ENCODE data around the gene MBOAT7. TPM values are rescaled to one million over a fixed set of nuclear protein-coding genes. Genes with fewer than 3 reads are reported as not detected.

The MBOAT7 gene
- total RNA-seq, 1 experiment from 2014 or later = 109 TPM

DNA sequence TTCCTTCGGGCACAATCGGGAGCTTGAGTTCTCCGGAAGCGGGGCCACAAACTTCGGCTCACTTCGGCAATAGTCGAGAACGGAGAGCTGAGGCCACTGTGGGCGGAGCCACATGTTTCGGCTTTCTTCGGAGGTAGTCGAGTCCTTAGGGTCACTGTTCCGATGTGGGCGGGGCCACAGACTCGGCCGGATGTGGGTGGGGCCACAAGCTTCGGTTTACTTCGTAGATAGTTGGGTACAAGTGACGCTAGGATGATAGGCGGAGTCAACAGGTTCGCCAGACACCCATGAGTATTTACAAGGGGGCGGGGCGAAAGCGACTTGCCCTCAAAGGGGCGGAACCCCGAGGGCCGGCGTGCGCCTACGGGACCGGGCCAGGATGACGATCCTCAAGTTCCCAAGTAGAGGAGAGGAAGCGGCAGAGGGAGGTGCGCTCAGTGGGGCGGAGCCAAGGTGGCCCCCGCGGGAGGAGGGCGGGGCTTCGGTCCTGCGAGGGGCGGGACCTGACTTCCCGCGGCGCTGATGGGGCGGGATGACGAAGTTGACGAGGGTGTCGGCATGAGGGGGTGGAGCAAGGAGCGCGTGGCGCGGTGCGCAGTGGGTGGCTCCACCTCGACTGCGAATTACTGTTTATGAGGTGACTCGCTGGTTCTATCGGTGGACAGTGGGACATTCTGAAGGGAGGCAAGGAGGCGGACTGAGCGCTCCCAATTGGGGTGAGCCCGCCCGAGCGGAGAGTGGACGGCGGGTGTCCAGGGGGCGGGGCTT, 539 bp upstream of the MBOAT7 start (continued):
- TF ChIP-seq CREM (CRISPR knock-in tag; IDR thresholded peaks at IDR 0.05) (no peak; the same call in 1 of the 2 replicates), SOX15 (CRISPR knock-in tag; IDR thresholded peaks at IDR 0.05) (no peak), OVOL2 (CRISPR knock-in tag; IDR thresholded peaks at IDR 0.05; ENCODE audit: borderline replicate concordance) (no peak), SP1 (CRISPR knock-in tag; conservative IDR thresholded peaks at IDR 0.05) (peak; percentile 86), MYBL2 (CRISPR knock-in tag; IDR thresholded peaks at IDR 0.05) (peak; percentile 14; the same call in 1 of the 2 replicates), ESRRA (CRISPR knock-in tag; IDR thresholded peaks at IDR 0.05; ENCODE audit: borderline replicate concordance) (no peak), ZNF671 (CRISPR knock-in tag; IDR thresholded peaks at IDR 0.05) (no peak), ZNF396 (CRISPR knock-in tag; IDR thresholded peaks at IDR 0.05; ENCODE audit: borderline replicate concordance) (no peak), ZNF423 (CRISPR knock-in tag; IDR thresholded peaks at IDR 0.05) (no peak), NFYB (CRISPR knock-in tag; conservative IDR thresholded peaks at IDR 0.05; ENCODE audit: low read depth) (no peak), RORB (CRISPR knock-in tag; IDR thresholded peaks at IDR 0.05) (no peak), ZBTB21 (CRISPR knock-in tag; IDR thresholded peaks at IDR 0.05; ENCODE audit: borderline replicate concordance) (peak; percentile 71; the same call in 1 of the 2 replicates)
- TF ChIP-seq, protein P1, sequence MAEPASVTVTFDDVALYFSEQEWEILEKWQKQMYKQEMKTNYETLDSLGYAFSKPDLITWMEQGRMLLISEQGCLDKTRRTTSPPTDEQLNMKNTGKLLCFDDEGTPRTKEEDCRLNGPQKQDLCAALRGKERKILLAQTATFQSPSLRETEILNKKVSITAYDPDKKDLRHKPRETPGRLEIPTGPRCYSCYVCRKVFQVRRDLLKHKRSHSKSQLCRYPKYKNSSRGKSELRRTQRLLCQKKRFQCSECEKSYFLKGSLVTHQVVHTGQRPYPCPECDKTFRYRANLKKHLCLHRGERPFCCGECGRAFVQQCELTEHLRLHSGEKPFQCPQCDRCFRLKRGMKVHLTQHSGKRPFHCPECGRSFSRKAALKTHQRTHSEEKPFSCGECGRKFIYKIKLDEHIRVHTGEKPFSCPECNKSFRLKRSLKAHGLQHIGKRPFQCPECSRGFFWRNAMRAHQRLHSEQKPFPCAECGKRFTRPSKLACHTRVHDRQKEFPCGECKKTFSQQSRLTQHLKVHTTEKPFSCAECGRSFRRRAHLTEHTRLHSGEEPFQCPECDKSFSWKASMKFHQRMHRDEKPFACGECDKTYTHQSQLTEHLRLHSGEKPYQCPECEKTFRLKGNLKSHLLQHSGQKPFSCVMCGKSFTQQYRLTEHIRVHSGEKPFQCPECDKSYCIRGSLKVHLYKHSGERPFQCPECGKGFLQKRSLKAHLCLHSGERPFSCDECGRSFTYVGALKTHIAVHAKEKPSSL (CRISPR knock-in tag; conservative IDR thresholded peaks at IDR 0.05) = no peak
- TF ChIP-seq, protein P2, sequence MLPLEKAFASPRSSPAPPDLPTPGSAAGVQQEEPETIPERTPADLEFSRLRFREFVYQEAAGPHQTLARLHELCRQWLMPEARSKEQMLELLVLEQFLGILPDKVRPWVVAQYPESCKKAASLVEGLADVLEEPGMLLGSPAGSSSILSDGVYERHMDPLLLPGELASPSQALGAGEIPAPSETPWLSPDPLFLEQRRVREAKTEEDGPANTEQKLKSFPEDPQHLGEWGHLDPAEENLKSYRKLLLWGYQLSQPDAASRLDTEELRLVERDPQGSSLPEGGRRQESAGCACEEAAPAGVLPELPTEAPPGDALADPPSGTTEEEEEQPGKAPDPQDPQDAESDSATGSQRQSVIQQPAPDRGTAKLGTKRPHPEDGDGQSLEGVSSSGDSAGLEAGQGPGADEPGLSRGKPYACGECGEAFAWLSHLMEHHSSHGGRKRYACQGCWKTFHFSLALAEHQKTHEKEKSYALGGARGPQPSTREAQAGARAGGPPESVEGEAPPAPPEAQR (CRISPR knock-in tag; IDR thresholded peaks at IDR 0.05) = no peak
- TF ChIP-seq, protein P3, sequence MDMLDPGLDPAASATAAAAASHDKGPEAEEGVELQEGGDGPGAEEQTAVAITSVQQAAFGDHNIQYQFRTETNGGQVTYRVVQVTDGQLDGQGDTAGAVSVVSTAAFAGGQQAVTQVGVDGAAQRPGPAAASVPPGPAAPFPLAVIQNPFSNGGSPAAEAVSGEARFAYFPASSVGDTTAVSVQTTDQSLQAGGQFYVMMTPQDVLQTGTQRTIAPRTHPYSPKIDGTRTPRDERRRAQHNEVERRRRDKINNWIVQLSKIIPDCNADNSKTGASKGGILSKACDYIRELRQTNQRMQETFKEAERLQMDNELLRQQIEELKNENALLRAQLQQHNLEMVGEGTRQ (CRISPR knock-in tag; IDR thresholded peaks at IDR 0.05) = no peak
- TF ChIP-seq, protein P4, sequence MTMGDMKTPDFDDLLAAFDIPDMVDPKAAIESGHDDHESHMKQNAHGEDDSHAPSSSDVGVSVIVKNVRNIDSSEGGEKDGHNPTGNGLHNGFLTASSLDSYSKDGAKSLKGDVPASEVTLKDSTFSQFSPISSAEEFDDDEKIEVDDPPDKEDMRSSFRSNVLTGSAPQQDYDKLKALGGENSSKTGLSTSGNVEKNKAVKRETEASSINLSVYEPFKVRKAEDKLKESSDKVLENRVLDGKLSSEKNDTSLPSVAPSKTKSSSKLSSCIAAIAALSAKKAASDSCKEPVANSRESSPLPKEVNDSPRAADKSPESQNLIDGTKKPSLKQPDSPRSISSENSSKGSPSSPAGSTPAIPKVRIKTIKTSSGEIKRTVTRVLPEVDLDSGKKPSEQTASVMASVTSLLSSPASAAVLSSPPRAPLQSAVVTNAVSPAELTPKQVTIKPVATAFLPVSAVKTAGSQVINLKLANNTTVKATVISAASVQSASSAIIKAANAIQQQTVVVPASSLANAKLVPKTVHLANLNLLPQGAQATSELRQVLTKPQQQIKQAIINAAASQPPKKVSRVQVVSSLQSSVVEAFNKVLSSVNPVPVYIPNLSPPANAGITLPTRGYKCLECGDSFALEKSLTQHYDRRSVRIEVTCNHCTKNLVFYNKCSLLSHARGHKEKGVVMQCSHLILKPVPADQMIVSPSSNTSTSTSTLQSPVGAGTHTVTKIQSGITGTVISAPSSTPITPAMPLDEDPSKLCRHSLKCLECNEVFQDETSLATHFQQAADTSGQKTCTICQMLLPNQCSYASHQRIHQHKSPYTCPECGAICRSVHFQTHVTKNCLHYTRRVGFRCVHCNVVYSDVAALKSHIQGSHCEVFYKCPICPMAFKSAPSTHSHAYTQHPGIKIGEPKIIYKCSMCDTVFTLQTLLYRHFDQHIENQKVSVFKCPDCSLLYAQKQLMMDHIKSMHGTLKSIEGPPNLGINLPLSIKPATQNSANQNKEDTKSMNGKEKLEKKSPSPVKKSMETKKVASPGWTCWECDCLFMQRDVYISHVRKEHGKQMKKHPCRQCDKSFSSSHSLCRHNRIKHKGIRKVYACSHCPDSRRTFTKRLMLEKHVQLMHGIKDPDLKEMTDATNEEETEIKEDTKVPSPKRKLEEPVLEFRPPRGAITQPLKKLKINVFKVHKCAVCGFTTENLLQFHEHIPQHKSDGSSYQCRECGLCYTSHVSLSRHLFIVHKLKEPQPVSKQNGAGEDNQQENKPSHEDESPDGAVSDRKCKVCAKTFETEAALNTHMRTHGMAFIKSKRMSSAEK (CRISPR knock-in tag; IDR thresholded peaks at IDR 0.05; ENCODE audit: borderline replicate concordance) = no peak
- TF ChIP-seq, protein P5, sequence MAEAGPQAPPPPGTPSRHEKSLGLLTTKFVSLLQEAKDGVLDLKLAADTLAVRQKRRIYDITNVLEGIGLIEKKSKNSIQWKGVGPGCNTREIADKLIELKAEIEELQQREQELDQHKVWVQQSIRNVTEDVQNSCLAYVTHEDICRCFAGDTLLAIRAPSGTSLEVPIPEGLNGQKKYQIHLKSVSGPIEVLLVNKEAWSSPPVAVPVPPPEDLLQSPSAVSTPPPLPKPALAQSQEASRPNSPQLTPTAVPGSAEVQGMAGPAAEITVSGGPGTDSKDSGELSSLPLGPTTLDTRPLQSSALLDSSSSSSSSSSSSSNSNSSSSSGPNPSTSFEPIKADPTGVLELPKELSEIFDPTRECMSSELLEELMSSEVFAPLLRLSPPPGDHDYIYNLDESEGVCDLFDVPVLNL (CRISPR knock-in tag; IDR thresholded peaks at IDR 0.05; ENCODE audit: borderline replicate concordance, low read depth) = no peak
- TF ChIP-seq, protein P6, sequence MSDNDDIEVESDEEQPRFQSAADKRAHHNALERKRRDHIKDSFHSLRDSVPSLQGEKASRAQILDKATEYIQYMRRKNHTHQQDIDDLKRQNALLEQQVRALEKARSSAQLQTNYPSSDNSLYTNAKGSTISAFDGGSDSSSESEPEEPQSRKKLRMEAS (CRISPR knock-in tag; IDR thresholded peaks at IDR 0.05) = peak; percentile 92
- TF ChIP-seq, protein P7, sequence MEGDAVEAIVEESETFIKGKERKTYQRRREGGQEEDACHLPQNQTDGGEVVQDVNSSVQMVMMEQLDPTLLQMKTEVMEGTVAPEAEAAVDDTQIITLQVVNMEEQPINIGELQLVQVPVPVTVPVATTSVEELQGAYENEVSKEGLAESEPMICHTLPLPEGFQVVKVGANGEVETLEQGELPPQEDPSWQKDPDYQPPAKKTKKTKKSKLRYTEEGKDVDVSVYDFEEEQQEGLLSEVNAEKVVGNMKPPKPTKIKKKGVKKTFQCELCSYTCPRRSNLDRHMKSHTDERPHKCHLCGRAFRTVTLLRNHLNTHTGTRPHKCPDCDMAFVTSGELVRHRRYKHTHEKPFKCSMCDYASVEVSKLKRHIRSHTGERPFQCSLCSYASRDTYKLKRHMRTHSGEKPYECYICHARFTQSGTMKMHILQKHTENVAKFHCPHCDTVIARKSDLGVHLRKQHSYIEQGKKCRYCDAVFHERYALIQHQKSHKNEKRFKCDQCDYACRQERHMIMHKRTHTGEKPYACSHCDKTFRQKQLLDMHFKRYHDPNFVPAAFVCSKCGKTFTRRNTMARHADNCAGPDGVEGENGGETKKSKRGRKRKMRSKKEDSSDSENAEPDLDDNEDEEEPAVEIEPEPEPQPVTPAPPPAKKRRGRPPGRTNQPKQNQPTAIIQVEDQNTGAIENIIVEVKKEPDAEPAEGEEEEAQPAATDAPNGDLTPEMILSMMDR (IDR thresholded peaks at IDR 0.05) = no peak
- TF ChIP-seq, protein P8, sequence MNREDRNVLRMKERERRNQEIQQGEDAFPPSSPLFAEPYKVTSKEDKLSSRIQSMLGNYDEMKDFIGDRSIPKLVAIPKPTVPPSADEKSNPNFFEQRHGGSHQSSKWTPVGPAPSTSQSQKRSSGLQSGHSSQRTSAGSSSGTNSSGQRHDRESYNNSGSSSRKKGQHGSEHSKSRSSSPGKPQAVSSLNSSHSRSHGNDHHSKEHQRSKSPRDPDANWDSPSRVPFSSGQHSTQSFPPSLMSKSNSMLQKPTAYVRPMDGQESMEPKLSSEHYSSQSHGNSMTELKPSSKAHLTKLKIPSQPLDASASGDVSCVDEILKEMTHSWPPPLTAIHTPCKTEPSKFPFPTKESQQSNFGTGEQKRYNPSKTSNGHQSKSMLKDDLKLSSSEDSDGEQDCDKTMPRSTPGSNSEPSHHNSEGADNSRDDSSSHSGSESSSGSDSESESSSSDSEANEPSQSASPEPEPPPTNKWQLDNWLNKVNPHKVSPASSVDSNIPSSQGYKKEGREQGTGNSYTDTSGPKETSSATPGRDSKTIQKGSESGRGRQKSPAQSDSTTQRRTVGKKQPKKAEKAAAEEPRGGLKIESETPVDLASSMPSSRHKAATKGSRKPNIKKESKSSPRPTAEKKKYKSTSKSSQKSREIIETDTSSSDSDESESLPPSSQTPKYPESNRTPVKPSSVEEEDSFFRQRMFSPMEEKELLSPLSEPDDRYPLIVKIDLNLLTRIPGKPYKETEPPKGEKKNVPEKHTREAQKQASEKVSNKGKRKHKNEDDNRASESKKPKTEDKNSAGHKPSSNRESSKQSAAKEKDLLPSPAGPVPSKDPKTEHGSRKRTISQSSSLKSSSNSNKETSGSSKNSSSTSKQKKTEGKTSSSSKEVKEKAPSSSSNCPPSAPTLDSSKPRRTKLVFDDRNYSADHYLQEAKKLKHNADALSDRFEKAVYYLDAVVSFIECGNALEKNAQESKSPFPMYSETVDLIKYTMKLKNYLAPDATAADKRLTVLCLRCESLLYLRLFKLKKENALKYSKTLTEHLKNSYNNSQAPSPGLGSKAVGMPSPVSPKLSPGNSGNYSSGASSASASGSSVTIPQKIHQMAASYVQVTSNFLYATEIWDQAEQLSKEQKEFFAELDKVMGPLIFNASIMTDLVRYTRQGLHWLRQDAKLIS (CRISPR knock-in tag; IDR thresholded peaks at IDR 0.05; ENCODE audit: borderline replicate concordance) = no peak
- TF ChIP-seq, protein P9, sequence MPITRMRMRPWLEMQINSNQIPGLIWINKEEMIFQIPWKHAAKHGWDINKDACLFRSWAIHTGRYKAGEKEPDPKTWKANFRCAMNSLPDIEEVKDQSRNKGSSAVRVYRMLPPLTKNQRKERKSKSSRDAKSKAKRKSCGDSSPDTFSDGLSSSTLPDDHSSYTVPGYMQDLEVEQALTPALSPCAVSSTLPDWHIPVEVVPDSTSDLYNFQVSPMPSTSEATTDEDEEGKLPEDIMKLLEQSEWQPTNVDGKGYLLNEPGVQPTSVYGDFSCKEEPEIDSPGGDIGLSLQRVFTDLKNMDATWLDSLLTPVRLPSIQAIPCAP (CRISPR knock-in tag; IDR thresholded peaks at IDR 0.05) = no peak

Measured in WTC11 (cell line).